K562 (cell line): ENCODE data around the gene METTL15. TPM values are rescaled to one million over a fixed set of nuclear protein-coding genes. Genes with fewer than 3 reads are reported as not detected.

Source experiments
- CHD7 ChIP-seq: fragments of 200-600 bp; sonication (generic); IDR thresholded peaks from one replicate; pipeline ENCODE4 v1.6.1; 2012; ENCODE audit warnings: mild to moderate bottlenecking, low read depth, low read length, inconsistent platforms
- FOS ChIP-seq: IDR thresholded peaks from 3 replicates; pipeline ENCODE4 v1.6.1; 2011; ENCODE audit not compliant: insufficient read length; ENCODE audit errors: extremely low read depth
- HMG20B ChIP-seq: fragments of 250-450 bp; sonication (Bioruptor Pico); IDR thresholded peaks from 2 replicates; pipeline ENCODE4 v1.5.0; 2021; ENCODE audit warnings: mild to moderate bottlenecking
- MYNN ChIP-seq, 2 experiments: sonication (generic); formaldehyde crosslinking in 1 of 2; IDR thresholded peaks; 2 replicates each; pipeline versions ENCODE4 v1.5.0 to v1.6.1; 2016 to 2020; ENCODE audit warnings: antibody characterized with exemption in 1 of 2, missing genetic modification reagents in 1 of 2
- NR3C1 ChIP-seq: sonication (generic); formaldehyde crosslinking; IDR thresholded peaks from 2 replicates; pipeline ENCODE4 v1.8.1; 2022; ENCODE audit warnings: missing genetic modification reagents
- RBM25 ChIP-seq: fragments of 200-400 bp; formaldehyde crosslinking; IDR thresholded peaks from 2 replicates; pipeline ENCODE4 v1.6.1; 2018; ENCODE audit warnings: low read length, low read depth, moderate library complexity; ENCODE audit not compliant: severe bottlenecking
- SMARCA5 ChIP-seq: fragments of 450-650 bp; IDR thresholded peaks from 2 replicates; pipeline ENCODE4 v1.6.1; 2016
- SMC3 ChIP-seq: conservative IDR thresholded peaks from 2 replicates; pipeline ENCODE4 v1.6.1; 2011; ENCODE audit warnings: low read depth, low read length, improper control_type of control experiment; ENCODE audit not compliant: insufficient read depth
- TCF15 ChIP-seq: fragments of 250-450 bp; sonication (Bioruptor Pico); IDR thresholded peaks from 2 replicates; pipeline ENCODE4 v1.8.0; 2022; ENCODE audit warnings: moderate library complexity, mild to moderate bottlenecking, inconsistent platforms
- TEAD1 ChIP-seq, 2 experiments: fragments of 450-650 bp in 1 of 2; sonication (generic) in 1 of 2; formaldehyde crosslinking; IDR thresholded peaks; 2 replicates each; pipeline versions ENCODE4 v1.4.0 to v1.8.0; 2020 to 2022; ENCODE audit warnings: mild to moderate bottlenecking in 2 of 2, missing genetic modification reagents in 1 of 2
- ZBTB5 ChIP-seq: fragments of 450-650 bp; IDR thresholded peaks from 2 replicates; pipeline ENCODE4 v1.6.1; 2017; ENCODE audit warnings: antibody characterized with exemption
- ZNF77 ChIP-seq: fragments of 250-450 bp; sonication (Bioruptor Pico); IDR thresholded peaks from 2 replicates; pipeline ENCODE4 v1.5.0; 2020
- polyA plus RNA-seq, 8 experiments: library from polyadenylated mRNA; depleted of rRNA in 4 of 8; stranded (reverse) in 5 of 8; unstranded in 3 of 8; fragments of >200 nt; fragmentation: Nextera tagmentation in 2 of 8; fragmentation: Illumina TruSeq in 1 of 8; extraction: Ambion mirVana in 2 of 8; extraction: Trizol in 1 of 8; gene quantifications; 2 replicates each; pipeline versions ENCODE4 v1.2.1 to v1.2.3, GENCODE V29; 2011 to 2014; ENCODE audit warnings: inconsistent platforms in 1 of 8, missing spikeins in 1 of 8
- total RNA-seq, 7 experiments: library from RNA; depleted of rRNA in 6 of 7; stranded (reverse); fragments of >200 nt in 6 of 7; fragmentation: Illumina TruSeq in 2 of 7; extraction: Trizol in 2 of 7; gene quantifications; 2 replicates each; pipeline versions ENCODE4 v1.2.1 to v1.2.3, GENCODE V29; 2011 to 2021; ENCODE audit warnings: low replicate concordance in 1 of 7

The METTL15 gene
- total and polyA plus RNA-seq, 9 of the 15 experiments (the other 6 are each of a cell fraction or from before 2014, with no cell fraction given): 10.7 to 21.7 (median 15.9) TPM

- no peak for TF ChIP-seq CHD7
- TF ChIP-seq RBM25: no peak
- no peak for TF ChIP-seq ZBTB5
- no peak for TF ChIP-seq ZNF77 (CRISPR knock-in tag)
- TF ChIP-seq HMG20B: no peak
- no peak for TF ChIP-seq SMARCA5
- peak; percentile 35 for TF ChIP-seq FOS
- no peak; a peak in 1 of 4 replicates for TF ChIP-seq TEAD1 (CRISPR knock-in tag; IDR thresholded peaks at IDR 0.05)
- TF ChIP-seq SMC3: no peak
- no peak; the same call in 1 of the 2 replicates for TF ChIP-seq MYNN (IDR thresholded peaks at IDR 0.05)
- TF ChIP-seq MYNN (CRISPR knock-in tag; IDR thresholded peaks at IDR 0.05): no peak
- TF ChIP-seq TCF15 (CRISPR knock-in tag): no peak
- no peak for TF ChIP-seq NR3C1 (CRISPR knock-in tag)
These were observed at the start of gene METTL15, which contains the start of gene KIF18A (continued) for GRCh38 chr11:28107750-28108618.
